GM19397 (cell line): Measurements from ENCODE around the gene PLSCR5.
A peak's percentile ranks its signal among the peaks of the same experiment; 100 is the strongest.

Source experiments
- ATAC-seq: cut with Tn5 transposase; IDR thresholded peaks from one replicate; pipeline ENCODE4 v1.9.1; 2021; ENCODE audit warnings: mild to moderate bottlenecking, moderate library complexity; ENCODE audit not compliant: unreplicated experiment

PLSCR5 gene

DNA sequence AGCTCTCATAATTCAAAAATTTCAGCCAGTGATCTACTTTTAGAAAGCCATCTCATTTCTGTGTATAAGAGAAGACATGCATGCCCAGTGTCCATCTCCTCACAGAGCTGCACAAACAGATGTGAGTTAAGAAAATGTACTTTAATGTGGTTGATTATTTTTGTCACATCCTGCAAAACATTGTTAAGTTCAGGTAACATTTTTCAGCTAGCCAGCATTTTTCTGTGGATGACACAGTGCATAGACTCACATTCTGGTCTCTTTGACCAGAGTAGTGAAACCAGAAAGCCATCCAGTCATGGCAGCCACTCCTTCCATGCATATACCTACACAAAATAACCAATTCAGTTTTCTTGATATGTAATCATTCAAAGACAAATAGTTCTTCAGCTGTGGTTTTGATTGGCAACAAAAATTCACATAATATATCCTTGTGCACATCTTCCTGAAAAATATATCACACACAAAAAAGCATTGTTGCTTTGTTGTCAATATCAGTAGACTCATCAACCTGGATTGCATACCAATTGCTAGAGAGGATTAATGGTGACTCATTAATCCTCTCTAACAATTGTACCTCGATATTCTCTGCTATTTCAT is 58.7 kb downstream of the PLSCR5 start:
- no peak for ATAC-seq

DNA sequence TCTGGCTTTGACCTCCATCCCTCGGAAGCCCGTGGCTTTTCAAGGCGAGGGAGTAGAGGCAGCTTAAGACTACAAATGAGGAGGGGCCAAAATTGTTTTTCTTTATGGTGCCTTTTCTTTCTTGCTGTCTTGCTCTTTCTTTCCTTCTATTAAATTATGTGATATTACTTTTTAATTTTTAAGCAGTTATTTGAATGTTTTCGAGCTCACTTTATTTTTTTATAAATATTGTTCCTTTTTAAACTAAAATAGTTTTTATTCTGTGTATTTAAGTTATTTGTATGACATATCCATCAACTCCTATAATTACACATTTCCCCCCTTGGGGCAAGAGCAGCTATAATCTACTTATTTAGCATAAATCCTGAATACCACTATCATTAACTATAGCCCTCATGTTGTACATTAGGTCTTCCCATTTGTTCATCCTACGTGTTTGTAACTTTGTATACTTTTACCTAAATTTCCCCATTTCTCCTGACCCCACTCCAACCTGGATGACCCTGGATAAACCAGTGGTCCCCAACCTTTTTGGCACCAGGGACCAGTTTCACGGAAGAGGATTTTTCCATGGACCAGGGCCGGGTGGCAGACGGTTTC is 60.1 kb downstream of the PLSCR5 start:
- ATAC-seq = peak; percentile 14

DNA sequence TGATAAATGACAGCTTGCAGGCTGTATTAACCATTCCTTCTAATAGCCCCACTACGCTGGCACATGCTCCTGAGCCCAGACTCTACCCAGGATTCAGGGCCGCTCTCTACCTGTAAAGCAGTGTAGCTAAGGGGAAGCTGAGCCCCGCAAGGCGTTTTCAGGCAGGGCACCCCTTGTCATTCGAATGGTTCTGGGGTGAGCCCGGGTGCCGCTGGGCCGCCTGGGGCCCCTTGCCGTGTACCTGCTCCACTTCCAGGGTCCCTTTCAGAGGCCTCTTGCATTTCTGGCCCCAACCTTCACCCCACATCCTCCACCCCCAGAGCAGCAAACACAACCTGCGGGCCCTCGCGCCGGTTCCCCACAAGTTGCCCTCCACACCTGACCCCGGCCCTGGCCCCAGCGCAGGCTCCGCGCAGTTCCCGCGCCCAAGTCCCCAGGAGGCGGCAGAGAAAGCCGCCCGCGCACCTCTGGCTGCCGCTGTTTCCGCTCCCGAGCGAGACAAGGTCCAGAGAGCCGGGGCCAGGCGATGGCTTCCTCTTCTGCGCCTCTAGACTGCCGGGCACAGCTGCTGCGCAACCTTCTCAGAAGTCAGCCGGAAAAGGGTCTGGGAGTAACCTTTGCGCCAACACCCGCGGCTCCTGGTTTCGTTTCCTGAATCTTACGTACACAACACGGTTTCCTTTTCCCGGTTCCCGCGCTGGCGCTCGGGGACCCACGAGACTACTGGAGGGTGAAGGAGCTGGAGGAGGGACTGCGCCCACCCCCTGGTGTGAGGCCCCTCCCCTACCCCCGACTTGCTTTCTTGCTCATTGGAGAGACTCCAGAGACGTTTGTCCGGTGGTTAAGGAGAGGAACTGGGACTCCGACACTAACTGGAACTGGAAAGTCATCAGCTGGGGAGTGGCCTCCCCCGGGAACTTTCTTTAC is 60.9 kb downstream of the PLSCR5 start, which contains the start of gene PLSCR1:
Gene PLSCR1, minus strand, starts transcription at position 606 of the 927 bp plus-strand sequence. CDS start 8,055 bp downstream, outside the sequence.
- peak; percentile 92 for ATAC-seq

DNA sequence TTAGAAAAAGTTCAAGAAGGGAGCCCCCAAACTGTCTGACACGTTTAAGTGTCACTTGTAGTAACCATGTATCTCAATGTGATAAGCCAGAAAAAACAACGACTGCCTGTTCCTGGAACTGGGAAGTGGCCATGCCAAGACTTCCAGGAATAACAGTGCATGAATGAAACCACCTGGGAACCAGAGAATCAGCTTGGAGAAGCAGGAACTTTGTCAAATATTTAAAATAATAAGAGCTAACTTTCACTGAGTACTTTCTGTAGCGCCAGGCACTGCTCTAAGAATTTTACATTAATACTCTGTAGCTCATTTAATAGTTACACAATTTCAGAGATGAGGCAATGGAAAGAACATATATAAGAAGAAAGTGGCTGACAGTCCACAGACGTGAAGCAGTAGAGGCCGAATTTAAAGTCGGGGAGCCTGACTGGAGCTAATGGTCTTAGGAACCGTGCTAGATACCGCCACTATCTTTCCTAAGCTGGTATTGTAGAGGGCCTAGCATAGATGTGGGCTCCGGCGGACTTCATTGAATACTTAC is 61.6 kb downstream of the PLSCR5 start:
- ATAC-seq = peak; percentile 4

DNA sequence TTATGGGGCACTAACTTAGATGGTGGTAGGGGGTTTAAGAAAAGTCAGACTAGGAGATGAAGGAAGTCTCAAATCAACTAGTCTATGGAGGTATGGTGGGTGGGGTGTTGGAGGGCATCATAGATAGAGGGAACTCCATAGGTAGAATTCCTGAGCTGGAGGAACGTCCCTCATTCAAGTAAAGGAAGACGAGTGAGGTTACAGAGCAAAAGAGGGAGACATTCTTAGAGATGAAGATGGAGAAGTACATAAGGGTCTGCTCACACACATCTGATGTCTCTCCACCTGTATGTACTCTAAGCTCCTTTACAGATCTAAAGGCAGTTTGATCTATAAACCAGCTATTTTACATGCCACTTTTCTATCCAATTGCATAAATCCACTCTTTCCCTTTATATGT is 62.2 kb downstream of the PLSCR5 start:
- ATAC-seq = no peak

DNA sequence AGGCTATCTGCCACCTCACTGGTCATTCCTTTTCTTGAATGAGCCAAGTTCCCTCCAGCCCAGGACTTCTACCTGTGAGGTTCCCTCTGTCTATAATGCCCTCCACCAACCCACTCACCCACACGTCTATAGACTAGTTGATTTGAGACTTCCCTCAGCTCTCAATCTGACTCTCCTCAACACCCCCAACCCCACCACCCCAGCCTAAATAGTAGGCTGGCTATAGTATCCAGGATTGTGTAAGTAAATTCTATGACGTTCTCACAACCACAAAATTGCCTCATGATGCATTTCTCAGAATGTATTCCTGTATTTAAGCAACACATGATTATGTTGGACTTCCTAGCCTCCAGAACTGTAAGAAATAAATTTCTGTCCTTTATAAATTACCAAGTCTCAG is 63.0 kb downstream of the PLSCR5 start:
- ATAC-seq = no peak

DNA sequence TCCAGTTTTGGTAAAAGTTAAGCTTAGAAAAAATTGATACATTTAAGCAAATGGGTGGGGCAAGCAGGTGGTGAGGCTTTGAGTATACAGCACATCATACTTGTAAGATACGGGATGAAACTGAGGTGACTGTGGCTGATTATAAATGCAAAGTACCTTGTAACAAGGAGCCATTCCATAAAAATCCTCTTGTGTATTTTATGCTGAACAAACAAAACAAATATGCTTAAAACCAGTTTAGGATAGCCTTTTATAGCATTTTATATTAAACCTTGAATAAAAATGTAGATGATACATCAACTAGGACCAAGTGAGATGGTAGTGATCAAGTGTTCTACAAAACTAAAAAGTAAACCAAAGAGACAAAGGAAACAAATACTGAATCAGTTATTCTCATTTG is 64.2 kb downstream of the PLSCR5 start:
- ATAC-seq = no peak

DNA sequence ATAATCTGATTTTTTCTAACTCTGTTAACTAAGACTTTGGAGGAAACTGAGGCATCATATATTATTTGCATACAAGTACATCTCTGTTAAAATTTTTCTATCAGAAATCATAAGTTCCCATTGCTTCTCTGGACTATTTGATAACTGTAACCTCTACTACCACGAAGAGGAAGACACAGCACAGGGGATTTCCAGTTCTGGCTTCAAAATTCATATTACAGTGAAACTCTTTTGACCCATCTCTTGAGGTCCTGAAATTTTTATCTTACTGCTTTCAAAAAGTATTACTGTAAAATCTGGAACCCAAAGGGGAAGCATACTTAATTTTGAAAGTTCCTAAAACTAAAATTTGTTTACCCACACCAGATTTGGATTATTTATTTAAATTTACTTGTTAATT is 64.9 kb downstream of the PLSCR5 start:
- no peak for ATAC-seq

DNA sequence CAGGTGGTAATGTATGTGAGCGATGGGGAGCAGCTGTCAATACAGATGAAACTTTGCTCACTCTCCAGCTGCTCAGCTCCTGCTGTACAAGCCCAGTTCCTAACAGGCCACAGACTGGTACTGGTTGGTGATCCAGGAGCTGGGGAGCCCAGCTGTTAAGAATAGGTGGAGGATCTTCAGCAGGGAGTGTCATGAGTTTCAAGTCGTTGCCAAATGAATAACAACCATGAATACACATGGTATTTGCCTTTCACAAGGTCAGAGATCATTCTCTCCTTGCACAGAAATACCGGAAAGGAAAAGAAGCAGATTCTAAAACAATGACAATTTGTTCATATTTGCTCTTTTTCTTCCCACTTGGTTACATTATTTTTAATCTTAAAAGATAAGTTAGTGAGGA is 65.8 kb downstream of the PLSCR5 start:
- ATAC-seq = no peak

DNA sequence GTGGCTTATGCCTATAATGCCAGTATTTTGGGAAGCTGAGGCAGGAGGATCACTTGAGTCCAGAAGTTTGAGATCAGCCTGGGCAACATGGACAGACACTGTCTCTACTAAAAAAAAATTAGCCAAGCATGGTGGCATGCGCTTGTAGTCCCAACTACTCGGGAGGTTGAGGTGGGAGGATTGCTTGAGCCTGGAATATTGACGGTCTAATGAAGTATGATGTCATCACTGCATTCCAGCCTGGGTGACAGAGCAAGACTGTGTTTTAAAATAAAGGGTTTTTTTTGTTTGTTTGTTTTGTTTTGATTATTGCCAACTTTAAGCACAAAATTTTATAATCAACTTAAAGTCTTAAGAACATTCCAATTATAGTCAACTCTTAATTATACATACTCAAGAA is 67.5 kb downstream of the PLSCR5 start:
- ATAC-seq = no peak

DNA sequence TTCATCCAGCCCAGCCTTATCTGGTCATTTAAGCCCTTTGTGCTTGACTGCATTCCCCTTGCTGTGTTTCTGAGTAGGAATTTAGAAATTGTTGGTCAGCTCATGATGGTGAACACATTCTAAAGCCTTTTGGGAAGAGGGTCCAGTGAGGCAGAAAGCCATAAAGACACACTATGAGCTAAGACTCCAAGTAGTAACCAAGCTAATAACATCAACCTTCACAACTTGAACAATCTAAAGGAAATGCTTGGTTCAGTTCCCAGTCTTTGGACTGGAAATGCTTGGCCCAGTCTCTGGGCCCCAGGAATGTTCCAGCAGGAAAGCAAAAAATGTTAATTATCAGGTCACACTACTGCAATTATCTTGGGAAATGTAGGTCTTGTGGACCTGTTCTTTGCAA is 68.5 kb downstream of the PLSCR5 start:
- ATAC-seq = no peak
